Measurements from ENCODE around the gene PRSS53.

PRSS53 gene

DNA sequence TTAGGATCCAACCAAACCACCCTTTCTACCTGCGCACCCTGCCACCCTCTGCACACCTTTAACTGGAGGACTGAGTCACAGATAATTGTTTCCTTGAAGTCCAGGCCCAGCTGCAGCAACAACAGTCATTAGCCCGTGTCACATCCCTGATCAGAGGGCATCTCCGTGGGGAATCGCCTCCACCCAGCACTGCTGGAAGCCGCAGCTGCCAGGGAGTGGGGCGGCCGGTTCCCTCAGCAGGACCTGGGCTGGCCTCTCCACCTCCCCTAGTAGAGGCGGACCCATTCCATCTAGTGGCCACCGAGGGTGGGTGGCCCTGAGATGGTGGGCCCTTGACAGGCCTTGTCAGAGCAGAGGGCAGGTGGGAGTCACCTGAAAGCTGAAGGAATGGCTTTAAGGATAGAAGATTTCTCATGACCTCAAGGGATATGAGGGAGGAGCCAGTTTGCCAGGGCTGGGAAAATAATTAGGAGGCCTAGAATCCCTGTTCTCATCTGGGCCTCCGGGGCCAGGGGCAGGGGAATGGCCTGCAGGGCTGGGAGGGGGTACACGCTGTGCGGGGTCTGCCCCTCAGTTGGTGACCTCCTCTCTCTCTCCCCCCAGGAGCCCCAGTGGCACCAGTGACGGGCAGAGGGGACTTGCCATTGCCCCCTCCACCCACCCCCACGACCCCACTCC lies 6.2 kb downstream of the PRSS53 start:
- Histone ChIP-seq H3K36me3 (ENCODE audit: control insufficient read depth, insufficient read depth, low read length) (peaks cover 73% of the 10 kb centered on the region), H3K9me3 (ENCODE audit: control insufficient read depth, low read length) (no peaks in the 10 kb centered on the region), H3K4me1 (ENCODE audit: control insufficient read depth, insufficient read depth, low read length, poor library complexity, severe bottlenecking) (no peaks in the 10 kb centered on the region), H3K4me3 (ENCODE audit: extremely low read depth, insufficient read depth, low read length, poor library complexity, severe bottlenecking) (no peak overlapping the region), H3K27ac (ENCODE audit: low read depth, low read length, severe bottlenecking) (no peak overlapping the region)
- 81 to 93% methylated on average over 9 to 11 of the region's 14 CpGs for WGBS, 2 experiments (ENCODE audit: insufficient coverage in 2 of 2)

DNA sequence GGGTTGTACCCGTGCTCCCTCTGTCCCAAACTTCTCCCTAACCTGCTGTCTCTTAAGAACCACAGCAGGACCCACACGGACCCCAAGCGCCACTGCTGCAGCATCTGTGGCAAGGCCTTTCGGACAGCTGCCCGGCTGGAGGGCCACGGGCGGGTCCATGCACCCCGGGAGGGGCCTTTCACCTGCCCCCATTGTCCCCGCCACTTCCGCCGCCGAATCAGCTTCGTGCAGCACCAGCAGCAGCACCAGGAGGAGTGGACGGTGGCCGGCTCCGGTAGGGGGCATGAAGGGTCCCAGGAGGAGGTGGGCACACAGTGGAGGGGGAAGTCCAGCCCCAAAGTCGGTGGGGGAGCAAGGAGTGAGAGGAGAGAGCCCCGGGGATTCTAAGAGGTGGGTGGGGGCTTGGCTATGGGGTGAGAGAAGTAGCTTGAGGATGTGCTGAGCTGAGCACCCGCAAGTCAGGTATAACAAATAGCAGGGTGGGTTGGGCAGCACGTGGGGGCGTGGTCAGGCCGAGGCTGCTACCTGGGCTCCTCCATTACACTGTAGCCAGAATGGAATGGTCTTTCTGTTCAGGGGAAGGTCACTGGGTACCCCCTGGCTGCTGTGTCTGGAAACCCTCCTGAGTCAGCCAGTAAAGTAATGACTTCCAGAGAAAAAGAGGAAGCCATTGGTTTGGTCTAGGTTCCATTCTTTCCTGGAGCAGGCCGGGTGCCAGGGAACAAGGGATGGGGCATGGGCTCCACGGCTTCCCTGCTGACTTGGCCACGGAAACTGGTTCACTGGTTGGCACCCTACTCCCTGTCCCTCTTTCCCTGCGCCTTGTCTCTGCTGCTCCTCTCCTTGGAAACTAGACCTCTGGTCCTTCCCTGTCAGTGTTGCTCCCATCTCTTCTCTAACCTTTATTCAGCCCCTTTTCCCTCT lies 7.1 kb downstream of the PRSS53 start:
- H3K27ac ChIP-seq (ENCODE audit: low read depth, low read length, severe bottlenecking): no peak overlapping the region
- no peaks in the 10 kb centered on the region for H3K4me1 ChIP-seq (ENCODE audit: control insufficient read depth, insufficient read depth, low read length, poor library complexity, severe bottlenecking)
- H3K36me3 ChIP-seq (ENCODE audit: control insufficient read depth, insufficient read depth, low read length): peaks cover 74% of the 10 kb centered on the region
- H3K4me3 ChIP-seq (ENCODE audit: extremely low read depth, insufficient read depth, low read length, poor library complexity, severe bottlenecking): no peak overlapping the region
- no peaks in the 10 kb centered on the region for H3K9me3 ChIP-seq (ENCODE audit: control insufficient read depth, low read length)
- 90 to 96% methylated on average over 17 to 26 of the region's 26 CpGs for WGBS, 2 experiments (ENCODE audit: insufficient coverage in 2 of 2)

DNA sequence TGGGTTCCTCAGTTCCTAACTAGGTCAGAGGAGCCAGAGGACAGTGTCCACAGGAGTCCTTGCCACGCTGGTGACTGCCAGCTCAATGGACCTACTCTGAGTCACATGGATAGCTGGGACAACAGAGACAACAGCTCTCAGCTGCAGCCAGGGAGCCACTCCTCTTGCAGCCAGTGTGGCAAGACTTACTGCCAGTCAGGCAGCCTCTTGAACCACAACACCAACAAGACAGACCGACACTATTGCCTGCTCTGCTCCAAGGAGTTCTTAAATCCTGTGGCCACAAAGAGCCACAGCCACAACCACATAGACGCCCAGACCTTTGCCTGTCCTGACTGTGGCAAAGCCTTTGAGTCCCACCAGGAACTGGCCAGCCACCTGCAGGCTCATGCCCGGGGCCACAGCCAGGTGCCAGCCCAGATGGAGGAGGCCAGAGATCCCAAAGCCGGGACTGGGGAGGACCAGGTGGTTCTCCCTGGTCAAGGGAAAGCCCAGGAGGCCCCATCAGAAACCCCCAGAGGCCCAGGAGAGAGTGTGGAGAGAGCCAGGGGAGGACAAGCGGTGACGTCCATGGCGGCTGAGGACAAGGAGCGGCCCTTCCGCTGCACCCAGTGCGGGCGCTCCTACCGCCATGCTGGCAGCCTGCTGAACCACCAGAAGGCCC lies 7.9 kb downstream of the PRSS53 start:
- Histone ChIP-seq H3K4me3 (ENCODE audit: extremely low read depth, insufficient read depth, low read length, poor library complexity, severe bottlenecking) (no peak overlapping the region), H3K4me1 (ENCODE audit: control insufficient read depth, insufficient read depth, low read length, poor library complexity, severe bottlenecking) (no peaks in the 10 kb centered on the region), H3K36me3 (ENCODE audit: control insufficient read depth, insufficient read depth, low read length) (peaks cover 81% of the 10 kb centered on the region), H3K27ac (ENCODE audit: low read depth, low read length, severe bottlenecking) (no peak overlapping the region), H3K9me3 (ENCODE audit: control insufficient read depth, low read length) (no peaks in the 10 kb centered on the region)
- WGBS, 2 experiments (ENCODE audit: insufficient coverage in 2 of 2): 95% methylated on average over 12 to 13 of the region's 13 CpGs

DNA sequence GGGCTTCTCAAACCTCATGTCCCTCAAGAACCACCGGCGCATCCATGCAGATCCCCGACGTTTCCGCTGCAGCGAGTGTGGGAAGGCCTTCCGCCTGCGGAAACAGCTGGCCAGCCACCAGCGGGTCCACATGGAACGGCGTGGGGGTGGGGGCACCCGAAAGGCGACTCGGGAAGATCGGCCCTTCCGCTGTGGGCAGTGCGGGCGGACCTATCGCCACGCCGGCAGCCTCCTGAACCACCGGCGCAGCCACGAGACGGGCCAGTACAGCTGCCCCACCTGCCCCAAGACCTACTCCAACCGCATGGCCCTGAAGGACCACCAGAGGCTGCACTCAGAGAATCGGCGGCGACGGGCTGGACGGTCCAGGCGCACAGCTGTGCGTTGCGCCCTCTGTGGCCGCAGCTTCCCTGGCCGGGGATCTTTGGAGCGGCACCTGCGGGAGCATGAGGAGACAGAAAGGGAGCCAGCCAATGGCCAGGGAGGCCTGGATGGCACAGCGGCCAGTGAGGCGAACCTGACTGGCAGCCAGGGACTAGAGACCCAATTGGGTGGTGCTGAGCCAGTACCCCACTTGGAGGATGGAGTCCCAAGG lies 8.6 kb downstream of the PRSS53 start:
- Histone ChIP-seq H3K9me3 (ENCODE audit: control insufficient read depth, low read length) (no peaks in the 10 kb centered on the region), H3K27ac (ENCODE audit: low read depth, low read length, severe bottlenecking) (no peak overlapping the region), H3K4me1 (ENCODE audit: control insufficient read depth, insufficient read depth, low read length, poor library complexity, severe bottlenecking) (no peaks in the 10 kb centered on the region), H3K4me3 (ENCODE audit: extremely low read depth, insufficient read depth, low read length, poor library complexity, severe bottlenecking) (no peak overlapping the region), H3K36me3 (ENCODE audit: control insufficient read depth, insufficient read depth, low read length) (peaks cover 79% of the 10 kb centered on the region)
- 92 to 97% methylated on average over 31 to 39 of the region's 40 CpGs for WGBS, 2 experiments (ENCODE audit: insufficient coverage in 2 of 2)

DNA sequence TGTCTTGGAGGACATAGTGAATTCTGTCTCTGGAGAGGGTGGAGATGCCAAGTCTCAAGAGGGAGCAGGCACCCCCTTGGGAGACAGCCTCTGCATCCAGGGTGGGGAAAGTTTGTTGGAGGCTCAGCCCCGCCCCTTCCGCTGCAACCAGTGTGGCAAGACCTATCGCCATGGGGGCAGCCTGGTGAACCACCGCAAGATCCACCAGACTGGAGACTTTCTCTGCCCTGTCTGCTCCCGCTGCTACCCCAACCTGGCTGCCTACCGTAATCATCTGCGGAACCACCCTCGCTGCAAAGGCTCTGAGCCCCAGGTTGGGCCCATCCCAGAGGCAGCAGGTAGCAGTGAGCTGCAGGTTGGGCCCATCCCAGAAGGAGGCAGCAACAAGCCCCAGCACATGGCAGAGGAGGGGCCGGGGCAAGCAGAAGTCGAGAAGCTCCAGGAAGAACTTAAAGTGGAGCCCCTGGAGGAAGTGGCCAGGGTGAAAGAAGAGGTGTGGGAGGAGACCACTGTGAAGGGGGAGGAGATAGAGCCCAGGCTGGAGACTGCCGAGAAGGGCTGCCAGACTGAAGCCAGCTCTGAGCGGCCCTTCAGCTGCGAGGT lies 9.3 kb downstream of the PRSS53 start:
- H3K27ac ChIP-seq (ENCODE audit: low read depth, low read length, severe bottlenecking): no peak overlapping the region
- 91 to 92% methylated on average over 11 to 13 of the region's 13 CpGs for WGBS, 2 experiments (ENCODE audit: insufficient coverage in 2 of 2)
- H3K4me3 ChIP-seq (ENCODE audit: extremely low read depth, insufficient read depth, low read length, poor library complexity, severe bottlenecking): no peak overlapping the region
- peaks cover 76% of the 10 kb centered on the region for H3K36me3 ChIP-seq (ENCODE audit: control insufficient read depth, insufficient read depth, low read length)
- no peaks in the 10 kb centered on the region for H3K9me3 ChIP-seq (ENCODE audit: control insufficient read depth, low read length)
- H3K4me1 ChIP-seq (ENCODE audit: control insufficient read depth, insufficient read depth, low read length, poor library complexity, severe bottlenecking): no peaks in the 10 kb centered on the region

DNA sequence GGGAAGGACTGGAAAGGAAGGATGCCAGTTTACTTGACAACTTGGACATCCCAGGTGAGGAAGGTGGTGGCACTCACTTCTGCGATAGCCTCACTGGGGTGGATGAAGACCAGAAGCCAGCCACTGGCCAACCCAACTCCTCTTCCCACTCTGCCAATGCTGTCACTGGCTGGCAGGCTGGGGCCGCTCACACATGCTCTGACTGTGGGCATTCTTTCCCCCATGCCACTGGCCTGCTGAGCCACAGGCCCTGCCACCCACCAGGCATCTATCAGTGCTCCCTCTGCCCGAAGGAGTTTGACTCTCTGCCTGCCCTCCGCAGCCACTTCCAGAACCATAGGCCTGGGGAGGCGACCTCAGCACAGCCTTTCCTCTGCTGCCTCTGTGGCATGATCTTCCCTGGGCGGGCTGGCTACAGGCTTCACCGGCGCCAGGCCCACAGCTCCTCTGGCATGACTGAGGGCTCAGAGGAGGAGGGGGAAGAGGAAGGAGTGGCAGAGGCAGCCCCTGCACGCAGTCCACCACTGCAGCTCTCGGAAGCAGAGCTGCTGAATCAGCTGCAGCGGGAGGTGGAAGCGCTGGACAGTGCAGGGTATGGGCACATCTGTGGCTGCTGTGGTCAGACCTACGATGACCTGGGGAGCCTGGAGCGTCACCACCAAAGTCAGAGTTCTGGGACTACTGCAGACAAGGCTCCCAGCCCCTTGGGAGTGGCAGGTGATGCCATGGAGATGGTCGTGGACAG lies 10.0 kb downstream of the PRSS53 start:
- Histone ChIP-seq H3K4me3 (ENCODE audit: extremely low read depth, insufficient read depth, low read length, poor library complexity, severe bottlenecking) (no peak overlapping the region), H3K27ac (ENCODE audit: low read depth, low read length, severe bottlenecking) (no peak overlapping the region), H3K4me1 (ENCODE audit: control insufficient read depth, insufficient read depth, low read length, poor library complexity, severe bottlenecking) (no peaks in the 10 kb centered on the region), H3K36me3 (ENCODE audit: control insufficient read depth, insufficient read depth, low read length) (peaks cover 72% of the 10 kb centered on the region), H3K9me3 (ENCODE audit: control insufficient read depth, low read length) (no peaks in the 10 kb centered on the region)
- WGBS, 2 experiments (ENCODE audit: insufficient coverage in 2 of 2): 97 to 98% methylated on average over 14 to 15 of the region's 15 CpGs

DNA sequence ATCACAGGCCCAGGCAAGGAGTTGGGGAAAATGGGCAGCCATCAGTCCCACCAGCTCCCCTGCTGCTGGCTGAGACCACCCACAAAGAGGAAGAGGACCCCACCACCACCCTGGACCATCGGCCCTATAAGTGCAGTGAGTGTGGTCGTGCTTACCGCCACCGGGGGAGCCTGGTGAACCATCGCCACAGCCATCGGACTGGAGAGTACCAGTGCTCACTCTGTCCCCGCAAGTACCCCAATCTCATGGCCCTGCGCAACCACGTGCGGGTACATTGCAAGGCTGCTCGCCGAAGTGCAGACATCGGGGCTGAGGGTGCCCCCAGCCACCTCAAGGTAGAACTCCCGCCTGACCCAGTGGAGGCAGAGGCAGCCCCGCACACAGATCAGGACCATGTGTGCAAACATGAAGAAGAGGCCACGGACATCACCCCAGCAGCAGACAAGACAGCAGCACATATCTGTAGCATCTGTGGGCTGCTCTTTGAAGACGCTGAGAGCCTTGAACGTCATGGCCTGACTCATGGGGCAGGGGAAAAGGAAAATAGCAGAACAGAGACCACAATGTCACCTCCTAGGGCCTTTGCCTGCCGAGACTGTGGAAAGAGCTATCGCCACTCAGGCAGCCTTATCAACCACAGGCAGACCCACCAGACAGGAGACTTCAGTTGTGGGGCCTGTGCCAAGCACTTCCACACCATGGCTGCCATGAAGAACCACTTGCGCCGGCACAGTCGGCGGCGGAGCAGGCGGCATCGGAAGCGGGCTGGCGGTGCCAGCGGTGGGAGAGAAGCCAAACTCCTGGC lies 10.9 kb downstream of the PRSS53 start:
- 94 to 97% methylated on average over 28 to 30 of the region's 30 CpGs for WGBS, 2 experiments (ENCODE audit: insufficient coverage in 2 of 2)
- Histone ChIP-seq H3K4me3 (ENCODE audit: extremely low read depth, insufficient read depth, low read length, poor library complexity, severe bottlenecking) (no peak overlapping the region), H3K36me3 (ENCODE audit: control insufficient read depth, insufficient read depth, low read length) (peaks cover 63% of the 10 kb centered on the region), H3K4me1 (ENCODE audit: control insufficient read depth, insufficient read depth, low read length, poor library complexity, severe bottlenecking) (no peaks in the 10 kb centered on the region), H3K27ac (ENCODE audit: low read depth, low read length, severe bottlenecking) (no peak overlapping the region), H3K9me3 (ENCODE audit: control insufficient read depth, low read length) (no peaks in the 10 kb centered on the region)

DNA sequence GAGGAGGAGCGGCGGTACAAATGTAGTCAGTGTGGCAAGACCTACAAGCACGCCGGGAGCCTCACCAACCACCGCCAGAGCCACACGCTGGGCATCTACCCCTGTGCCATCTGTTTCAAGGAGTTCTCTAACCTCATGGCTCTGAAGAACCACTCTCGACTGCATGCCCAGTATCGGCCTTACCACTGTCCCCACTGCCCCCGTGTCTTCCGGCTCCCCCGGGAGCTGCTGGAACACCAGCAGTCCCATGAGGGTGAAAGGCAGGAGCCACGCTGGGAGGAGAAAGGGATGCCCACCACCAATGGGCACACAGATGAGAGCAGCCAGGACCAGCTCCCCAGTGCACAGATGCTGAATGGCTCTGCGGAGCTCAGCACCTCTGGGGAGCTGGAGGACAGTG lies 11.7 kb downstream of the PRSS53 start:
- WGBS, 2 experiments (ENCODE audit: insufficient coverage in 2 of 2): 98 to 99% methylated on average over 13 of the region's 13 CpGs
- Histone ChIP-seq H3K9me3 (ENCODE audit: control insufficient read depth, low read length) (no peaks in the 10 kb centered on the region), H3K4me1 (ENCODE audit: control insufficient read depth, insufficient read depth, low read length, poor library complexity, severe bottlenecking) (no peaks in the 10 kb centered on the region), H3K4me3 (ENCODE audit: extremely low read depth, insufficient read depth, low read length, poor library complexity, severe bottlenecking) (no peak overlapping the region), H3K36me3 (ENCODE audit: control insufficient read depth, insufficient read depth, low read length) (peaks cover 56% of the 10 kb centered on the region), H3K27ac (ENCODE audit: low read depth, low read length, severe bottlenecking) (no peak overlapping the region)

DNA sequence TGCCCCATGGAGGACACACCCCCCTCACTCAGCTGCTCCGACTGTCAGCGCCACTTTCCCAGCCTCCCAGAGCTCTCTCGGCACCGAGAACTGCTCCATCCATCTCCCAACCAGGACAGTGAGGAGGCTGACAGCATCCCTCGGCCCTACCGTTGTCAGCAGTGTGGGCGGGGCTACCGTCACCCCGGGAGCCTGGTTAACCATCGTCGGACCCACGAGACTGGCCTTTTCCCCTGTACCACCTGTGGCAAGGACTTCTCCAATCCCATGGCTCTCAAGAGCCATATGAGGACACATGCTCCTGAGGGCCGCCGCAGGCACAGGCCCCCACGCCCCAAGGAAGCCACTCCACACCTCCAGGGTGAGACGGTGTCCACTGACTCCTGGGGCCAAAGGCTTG lies 12.4 kb downstream of the PRSS53 start:
- 91 to 94% methylated on average over 14 to 16 of the region's 16 CpGs for WGBS, 2 experiments (ENCODE audit: insufficient coverage in 2 of 2)
- H3K27ac ChIP-seq (ENCODE audit: low read depth, low read length, severe bottlenecking): no peak overlapping the region
- H3K4me3 ChIP-seq (ENCODE audit: extremely low read depth, insufficient read depth, low read length, poor library complexity, severe bottlenecking): no peak overlapping the region
- peaks cover 56% of the 10 kb centered on the region for H3K36me3 ChIP-seq (ENCODE audit: control insufficient read depth, insufficient read depth, low read length)
- no peaks in the 10 kb centered on the region for H3K9me3 ChIP-seq (ENCODE audit: control insufficient read depth, low read length)
- no peaks in the 10 kb centered on the region for H3K4me1 ChIP-seq (ENCODE audit: control insufficient read depth, insufficient read depth, low read length, poor library complexity, severe bottlenecking)
